Measurements from ENCODE around the gene PCSK6.

DNA sequence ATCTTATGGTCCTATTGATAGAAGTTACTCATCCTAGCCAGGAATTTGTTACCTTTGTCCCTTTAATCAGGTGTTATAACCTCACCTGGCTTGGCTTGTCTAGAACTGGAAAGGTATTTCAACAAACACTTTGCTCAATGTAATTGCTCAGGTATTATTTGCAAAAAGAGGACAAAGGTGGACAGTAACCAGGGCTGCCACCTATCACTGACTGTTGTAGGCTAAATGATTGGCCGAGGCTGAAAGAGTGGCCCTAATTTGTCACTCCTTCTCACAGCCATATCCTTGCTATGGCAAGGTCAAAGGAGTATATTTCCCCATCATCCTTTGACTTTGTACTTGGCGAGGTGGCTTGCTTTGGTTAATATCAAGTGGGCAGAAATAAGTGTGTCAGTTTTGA lies 209.5 kb downstream of the PCSK6 start:
- no peak for TF ChIP-seq POLR2AphosphoS5 (IDR thresholded peaks at IDR 0.05)
- no peak for TF ChIP-seq EP300 (conservative IDR thresholded peaks at IDR 0.05; ENCODE audit: poor library complexity, severe bottlenecking)
- TF ChIP-seq, protein P1, sequence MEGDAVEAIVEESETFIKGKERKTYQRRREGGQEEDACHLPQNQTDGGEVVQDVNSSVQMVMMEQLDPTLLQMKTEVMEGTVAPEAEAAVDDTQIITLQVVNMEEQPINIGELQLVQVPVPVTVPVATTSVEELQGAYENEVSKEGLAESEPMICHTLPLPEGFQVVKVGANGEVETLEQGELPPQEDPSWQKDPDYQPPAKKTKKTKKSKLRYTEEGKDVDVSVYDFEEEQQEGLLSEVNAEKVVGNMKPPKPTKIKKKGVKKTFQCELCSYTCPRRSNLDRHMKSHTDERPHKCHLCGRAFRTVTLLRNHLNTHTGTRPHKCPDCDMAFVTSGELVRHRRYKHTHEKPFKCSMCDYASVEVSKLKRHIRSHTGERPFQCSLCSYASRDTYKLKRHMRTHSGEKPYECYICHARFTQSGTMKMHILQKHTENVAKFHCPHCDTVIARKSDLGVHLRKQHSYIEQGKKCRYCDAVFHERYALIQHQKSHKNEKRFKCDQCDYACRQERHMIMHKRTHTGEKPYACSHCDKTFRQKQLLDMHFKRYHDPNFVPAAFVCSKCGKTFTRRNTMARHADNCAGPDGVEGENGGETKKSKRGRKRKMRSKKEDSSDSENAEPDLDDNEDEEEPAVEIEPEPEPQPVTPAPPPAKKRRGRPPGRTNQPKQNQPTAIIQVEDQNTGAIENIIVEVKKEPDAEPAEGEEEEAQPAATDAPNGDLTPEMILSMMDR (IDR thresholded peaks at IDR 0.05; ENCODE audit: poor library complexity, severe bottlenecking) = no peak
- TF ChIP-seq EZH2 (IDR thresholded peaks at IDR 0.05; ENCODE audit: borderline replicate concordance, insufficient read depth, low read length, poor library complexity, severe bottlenecking) = no peak
- TF ChIP-seq, protein P2, sequence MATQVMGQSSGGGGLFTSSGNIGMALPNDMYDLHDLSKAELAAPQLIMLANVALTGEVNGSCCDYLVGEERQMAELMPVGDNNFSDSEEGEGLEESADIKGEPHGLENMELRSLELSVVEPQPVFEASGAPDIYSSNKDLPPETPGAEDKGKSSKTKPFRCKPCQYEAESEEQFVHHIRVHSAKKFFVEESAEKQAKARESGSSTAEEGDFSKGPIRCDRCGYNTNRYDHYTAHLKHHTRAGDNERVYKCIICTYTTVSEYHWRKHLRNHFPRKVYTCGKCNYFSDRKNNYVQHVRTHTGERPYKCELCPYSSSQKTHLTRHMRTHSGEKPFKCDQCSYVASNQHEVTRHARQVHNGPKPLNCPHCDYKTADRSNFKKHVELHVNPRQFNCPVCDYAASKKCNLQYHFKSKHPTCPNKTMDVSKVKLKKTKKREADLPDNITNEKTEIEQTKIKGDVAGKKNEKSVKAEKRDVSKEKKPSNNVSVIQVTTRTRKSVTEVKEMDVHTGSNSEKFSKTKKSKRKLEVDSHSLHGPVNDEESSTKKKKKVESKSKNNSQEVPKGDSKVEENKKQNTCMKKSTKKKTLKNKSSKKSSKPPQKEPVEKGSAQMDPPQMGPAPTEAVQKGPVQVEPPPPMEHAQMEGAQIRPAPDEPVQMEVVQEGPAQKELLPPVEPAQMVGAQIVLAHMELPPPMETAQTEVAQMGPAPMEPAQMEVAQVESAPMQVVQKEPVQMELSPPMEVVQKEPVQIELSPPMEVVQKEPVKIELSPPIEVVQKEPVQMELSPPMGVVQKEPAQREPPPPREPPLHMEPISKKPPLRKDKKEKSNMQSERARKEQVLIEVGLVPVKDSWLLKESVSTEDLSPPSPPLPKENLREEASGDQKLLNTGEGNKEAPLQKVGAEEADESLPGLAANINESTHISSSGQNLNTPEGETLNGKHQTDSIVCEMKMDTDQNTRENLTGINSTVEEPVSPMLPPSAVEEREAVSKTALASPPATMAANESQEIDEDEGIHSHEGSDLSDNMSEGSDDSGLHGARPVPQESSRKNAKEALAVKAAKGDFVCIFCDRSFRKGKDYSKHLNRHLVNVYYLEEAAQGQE (IDR thresholded peaks at IDR 0.05; ENCODE audit: borderline replicate concordance) = no peak
- no peak for TF ChIP-seq TAF1 (IDR thresholded peaks at IDR 0.05; ENCODE audit: low read depth)
- TF ChIP-seq SMC3 (conservative IDR thresholded peaks at IDR 0.05; ENCODE audit: poor library complexity) = no peak

All from neural cell (in vitro differentiated cells).